ENCODE measurements around the gene TMC3. TPM values are rescaled to one million over a fixed set of nuclear protein-coding genes. Genes with fewer than 3 reads are reported as not detected.
"Not testable (repeated sequence)": the region's sequence is repeated elsewhere in the genome, so short reads cannot be mapped to it uniquely, and the experiment has no call there.

The TMC3 gene
- total RNA-seq, 1 donor from 2014 or later = not detected

DNA sequence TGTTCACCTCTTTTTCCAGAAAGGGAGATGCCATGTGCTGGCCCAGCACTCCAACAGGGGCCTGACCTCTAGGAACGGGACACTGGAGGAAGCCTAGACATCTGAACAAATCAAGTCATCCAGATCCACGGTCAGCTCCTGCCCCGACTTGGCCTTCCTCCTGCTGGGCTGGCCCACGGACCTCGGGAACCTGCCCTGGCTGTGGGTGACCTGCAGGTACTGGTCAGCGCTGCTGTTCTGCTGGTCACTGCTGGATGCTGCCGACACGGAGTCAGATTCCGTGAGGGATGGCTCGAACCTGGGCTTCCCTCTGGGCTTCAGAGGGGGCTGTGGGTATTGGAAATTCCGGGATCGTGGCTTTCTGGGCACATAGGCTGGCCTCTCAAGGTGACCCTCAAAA lies 41.7 kb downstream of the TMC3 start:
- H3K4me3 Mint-ChIP-seq = no peak overlapping the region
- no peak overlapping the region for H3K27ac Mint-ChIP-seq
- intact Hi-C loops (cut with micrococcal nuclease) = loop anchor here (10.0 kb wide), 1 partner anchor 168 kb away; no protein-coding TSS in a partner anchor
- DNase-seq = no peak
- peaks cover 12% of the 10 kb centered on the region for H3K4me1 Mint-ChIP-seq
- no peaks in the 10 kb centered on the region for H3K36me3 Mint-ChIP-seq (ENCODE audit: low read depth)
- no peaks in the 10 kb centered on the region for H3K9me3 Mint-ChIP-seq
- no peaks in the 10 kb centered on the region for H3K27me3 Mint-ChIP-seq

DNA sequence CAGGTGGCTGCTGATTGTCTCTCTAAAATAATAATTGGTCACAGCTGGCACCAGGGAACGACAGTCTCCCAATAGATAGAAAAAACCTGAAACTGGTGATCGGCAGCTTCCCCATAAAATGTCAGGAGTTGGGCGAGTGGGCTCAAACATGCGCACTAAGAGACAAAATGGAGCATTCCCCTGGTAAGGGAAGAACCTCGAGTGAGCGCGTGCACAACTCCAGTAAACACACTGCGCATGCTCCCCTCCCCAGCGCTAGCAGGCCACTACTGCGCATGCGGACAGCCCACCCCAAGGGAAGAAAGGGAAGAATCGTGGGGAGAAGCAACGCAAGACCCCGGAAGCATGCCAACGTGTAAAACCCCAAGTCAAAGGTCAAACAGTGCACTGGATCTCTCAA lies 42.4 kb downstream of the TMC3 start:
- intact Hi-C loops (cut with micrococcal nuclease) = loop anchor here (10.0 kb wide), 1 partner anchor 167 kb away; no protein-coding TSS in a partner anchor
- DNase-seq = no peak
- H3K36me3 Mint-ChIP-seq (ENCODE audit: low read depth) = no peaks in the 10 kb centered on the region

DNA sequence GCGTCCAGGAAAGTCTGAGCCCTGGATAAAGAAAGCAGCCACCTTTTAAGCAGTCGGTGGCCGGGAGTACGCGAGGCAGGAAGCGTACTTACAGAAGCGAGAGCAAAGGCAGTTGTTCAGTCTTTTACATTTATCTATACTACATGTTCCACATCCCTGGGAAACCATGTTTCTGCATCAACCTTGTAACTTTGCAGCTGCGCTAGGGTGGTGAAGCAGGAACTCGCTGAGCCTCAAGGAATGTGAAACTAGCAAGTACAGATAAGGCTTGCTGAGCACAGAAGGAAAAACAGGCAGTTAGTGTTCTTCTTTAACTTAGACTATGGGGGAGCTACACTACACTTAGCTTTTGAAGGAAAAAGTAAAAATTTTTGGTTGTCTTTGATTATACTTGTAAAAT lies 42.9 kb downstream of the TMC3 start:
- not testable (repeated sequence) for H3K27ac Mint-ChIP-seq; H3K4me1 Mint-ChIP-seq; H3K4me3 Mint-ChIP-seq; DNase-seq; H3K27me3 Mint-ChIP-seq; H3K9me3 Mint-ChIP-seq; H3K36me3 Mint-ChIP-seq (ENCODE audit: low read depth)
- intact Hi-C loops (cut with micrococcal nuclease) = loop anchor here (10.0 kb wide), 1 partner anchor 166 kb away; no protein-coding TSS in a partner anchor

More for the DNA sequence above, 42.4 kb downstream of the TMC3 start:
- Mint-ChIP-seq H3K27me3 (no peaks in the 10 kb centered on the region), H3K4me3 (no peak overlapping the region), H3K4me1 (peaks cover 10% of the 10 kb centered on the region), H3K27ac (no peak overlapping the region), H3K9me3 (no peaks in the 10 kb centered on the region)

DNA sequence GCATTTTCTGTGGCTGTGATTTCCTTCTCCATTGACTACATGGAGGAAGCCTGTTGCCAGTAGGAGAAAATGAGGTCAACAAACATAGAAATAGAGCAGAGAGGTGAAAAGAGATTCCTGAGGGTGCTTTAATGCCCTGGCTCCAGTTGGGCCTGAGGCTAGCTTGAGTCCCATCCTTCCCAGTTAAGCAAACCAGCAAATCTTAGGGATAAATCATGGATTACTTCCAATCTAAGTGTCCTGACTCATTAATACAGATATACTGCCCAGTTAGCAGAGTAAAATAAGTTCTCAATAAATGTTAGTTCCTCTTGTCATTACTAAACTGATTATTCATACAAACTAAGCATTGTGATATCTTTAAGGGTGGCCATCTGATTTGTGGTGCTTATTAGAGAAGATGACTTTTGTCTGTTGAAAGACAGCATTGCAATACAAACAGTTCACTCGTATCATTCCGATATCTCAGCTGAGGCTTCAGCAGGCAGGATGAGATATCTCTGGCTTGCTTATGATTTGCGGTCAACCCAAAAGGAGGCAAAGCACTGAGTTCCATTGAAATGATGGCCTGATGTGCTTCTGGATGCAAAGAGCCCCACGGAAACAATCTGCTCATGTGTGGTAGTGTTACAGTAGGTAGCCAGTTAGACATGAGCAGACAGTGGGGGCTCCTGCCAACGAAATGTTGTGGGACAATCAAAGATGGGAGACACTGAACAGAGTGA lies 43.5 kb downstream of the TMC3 start:
- intact Hi-C loops (cut with micrococcal nuclease) = loop anchor here (10.0 kb wide), 1 partner anchor 166 kb away; no protein-coding TSS in a partner anchor
- Mint-ChIP-seq H3K9me3 (no peaks in the 10 kb centered on the region), H3K4me3 (no peak overlapping the region), H3K36me3 (ENCODE audit: low read depth) (no peaks in the 10 kb centered on the region), H3K27me3 (no peaks in the 10 kb centered on the region), H3K4me1 (peaks cover 9% of the 10 kb centered on the region), H3K27ac (no peak overlapping the region)
- DNase-seq = no peak

DNA sequence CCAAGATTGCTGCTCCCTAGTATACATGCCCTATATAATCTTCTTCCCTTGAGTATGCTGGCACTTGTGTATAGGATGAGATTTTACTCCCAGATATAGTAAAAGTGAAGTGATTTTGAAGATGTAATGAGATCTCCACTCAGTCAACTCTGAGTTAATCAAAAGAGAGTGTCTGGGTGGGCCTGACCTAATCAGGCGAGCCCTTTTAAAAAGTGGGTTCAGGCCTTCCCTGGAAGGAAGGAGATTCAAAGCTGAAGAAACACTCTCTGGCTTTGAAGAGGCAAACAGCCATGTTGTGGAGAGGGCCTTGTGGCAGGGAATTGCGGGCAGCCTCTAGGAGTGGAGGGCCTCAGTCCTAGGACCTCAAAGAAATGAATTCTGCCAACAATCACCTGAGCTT lies 44.6 kb downstream of the TMC3 start:
- Mint-ChIP-seq H3K4me3 (no peak overlapping the region), H3K27ac (no peak overlapping the region)
- intact Hi-C loops (cut with micrococcal nuclease) = no loop called here

DNA sequence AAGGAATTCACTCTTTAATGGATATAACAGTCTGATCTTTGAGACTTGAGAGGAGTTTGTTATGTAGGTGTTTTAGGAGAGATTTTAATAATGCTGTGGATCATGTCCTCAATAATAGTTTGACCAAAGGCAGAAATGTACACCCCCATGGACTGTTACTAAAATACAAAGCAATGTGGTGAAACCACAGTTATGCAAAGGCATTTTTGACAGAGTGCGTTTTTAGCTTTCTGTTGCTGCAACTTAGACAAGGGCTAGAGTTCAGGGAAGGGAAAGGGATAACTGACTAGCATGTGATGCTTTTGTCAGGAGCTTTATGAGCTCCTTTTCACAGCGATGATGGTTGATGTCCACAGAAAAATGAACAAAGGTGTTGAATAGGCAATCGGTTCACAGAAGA lies 46.5 kb downstream of the TMC3 start:
- DNase-seq = no peak
- Mint-ChIP-seq H3K4me1 (peaks cover 23% of the 10 kb centered on the region), H3K9me3 (no peaks in the 10 kb centered on the region), H3K27me3 (no peaks in the 10 kb centered on the region), H3K27ac (no peak overlapping the region), H3K36me3 (ENCODE audit: low read depth) (no peaks in the 10 kb centered on the region), H3K4me3 (no peak overlapping the region)
- intact Hi-C loops (cut with micrococcal nuclease) = no loop called here

More for the DNA sequence above, 44.6 kb downstream of the TMC3 start:
- no peaks in the 10 kb centered on the region for H3K9me3 Mint-ChIP-seq
- no peaks in the 10 kb centered on the region for H3K36me3 Mint-ChIP-seq (ENCODE audit: low read depth)
- peaks cover 13% of the 10 kb centered on the region for H3K4me1 Mint-ChIP-seq
- H3K27me3 Mint-ChIP-seq = no peaks in the 10 kb centered on the region
- no peak for DNase-seq

DNA sequence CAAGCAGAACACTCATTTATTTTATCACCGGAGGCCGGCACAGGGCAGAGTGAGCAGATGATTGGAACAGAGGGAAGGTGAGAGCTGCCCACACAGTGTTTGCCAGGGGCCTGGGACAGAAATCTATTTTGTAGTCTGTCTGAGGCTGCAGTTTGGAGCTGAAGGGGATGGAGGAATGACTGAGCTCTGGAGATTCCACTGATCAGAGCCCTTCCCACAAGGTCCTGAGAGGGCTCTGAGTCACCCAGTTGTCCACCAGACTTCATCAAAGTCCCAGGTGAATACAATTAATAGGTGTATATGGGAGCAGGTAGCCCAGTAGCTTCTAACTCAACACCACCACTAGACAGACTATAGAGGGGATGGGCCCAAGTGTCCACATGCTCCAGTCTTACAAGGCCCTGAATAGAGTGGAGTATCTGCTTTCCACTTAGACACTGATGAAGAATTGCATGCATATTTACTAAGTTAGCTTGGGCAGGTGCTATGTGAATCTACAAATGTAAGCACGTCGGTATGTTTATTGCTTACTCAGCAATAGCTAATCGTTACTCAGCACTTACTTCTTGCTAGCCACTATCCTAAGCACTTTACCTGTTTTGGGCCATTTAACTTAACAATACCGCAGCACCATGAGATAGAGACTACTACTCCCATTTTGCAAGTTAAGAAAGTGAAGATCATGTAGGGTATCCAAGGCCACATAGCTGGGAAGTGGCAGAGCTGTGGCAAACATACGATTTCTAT lies 47.4 kb downstream of the TMC3 start:
- Mint-ChIP-seq H3K27me3 (no peaks in the 10 kb centered on the region), H3K9me3 (no peaks in the 10 kb centered on the region), H3K4me1 (peaks cover 27% of the 10 kb centered on the region), H3K36me3 (ENCODE audit: low read depth) (no peaks in the 10 kb centered on the region), H3K4me3 (no peak overlapping the region), H3K27ac (no peak overlapping the region)
- intact Hi-C loops (cut with micrococcal nuclease) = no loop called here
- no peak for DNase-seq

DNA sequence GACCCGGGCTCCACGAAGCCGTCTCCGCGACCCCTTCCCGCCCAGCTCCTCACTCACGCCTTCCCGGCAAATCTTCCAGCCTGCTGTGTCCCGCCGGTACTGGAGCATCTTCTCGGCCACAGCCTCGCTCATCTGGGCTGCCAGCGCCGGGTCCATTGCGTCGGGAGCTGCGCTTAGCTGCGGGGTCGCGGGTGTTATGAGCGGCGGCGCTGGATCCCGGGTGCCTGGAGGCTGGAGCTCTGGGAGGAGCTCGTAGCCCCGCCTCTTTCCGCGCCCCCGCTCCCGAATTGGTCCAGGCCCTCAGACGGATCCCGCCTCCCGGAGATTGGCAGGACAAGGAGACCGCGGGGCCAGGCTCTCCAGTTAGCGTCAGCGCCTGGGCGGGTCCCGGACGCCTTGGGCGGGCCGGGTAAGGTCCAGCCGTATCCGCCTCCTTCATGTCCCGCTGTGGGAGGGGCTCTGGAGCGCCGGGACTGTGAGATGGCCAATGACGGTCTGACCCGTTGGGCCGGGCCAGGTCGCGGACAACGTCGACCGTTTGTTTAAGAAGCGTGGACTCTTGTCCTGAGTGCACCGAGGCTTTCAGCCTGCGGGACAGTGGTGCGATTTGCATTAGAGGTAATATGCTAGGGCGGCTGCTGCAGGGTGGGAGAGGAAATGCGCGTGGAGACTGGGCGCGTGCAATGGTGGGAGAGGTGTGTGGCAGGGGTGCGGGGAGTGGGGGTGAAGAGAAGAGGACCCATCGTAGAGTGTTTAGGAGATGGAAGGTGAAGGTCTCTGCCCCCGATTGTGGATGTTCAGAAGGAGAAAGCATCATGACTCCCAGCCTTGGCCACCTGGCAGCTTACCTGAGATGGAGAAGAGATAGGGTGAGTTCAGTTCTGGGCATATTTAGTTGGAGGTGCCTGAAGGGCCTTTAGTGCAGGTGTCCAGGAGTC lies 49.8 kb downstream of the TMC3 start, which contains the start of gene STARD5:
Gene STARD5, minus strand, starts transcription at position 198 of the 938 bp plus-strand sequence. Its CDS starts 42 bp downstream, at position 156.
- H3K4me1 Mint-ChIP-seq = peaks cover 23% of the 10 kb centered on the region
- no peaks in the 10 kb centered on the region for H3K27me3 Mint-ChIP-seq
- peaks cover 4% of the 10 kb centered on the region for H3K36me3 Mint-ChIP-seq (ENCODE audit: low read depth)
- H3K27ac Mint-ChIP-seq = peak within 1 kb of the TSS; percentile 73
- peak; percentile 100 for DNase-seq
- intact Hi-C loops (cut with micrococcal nuclease) = loop anchor here (1.0 to 5.0 kb wide), 3 partner anchors 28 to 49 kb away; no protein-coding TSS in a partner anchor
- H3K4me3 Mint-ChIP-seq = peak within 1 kb of the TSS; percentile 91
- H3K9me3 Mint-ChIP-seq = no peaks in the 10 kb centered on the region

DNA sequence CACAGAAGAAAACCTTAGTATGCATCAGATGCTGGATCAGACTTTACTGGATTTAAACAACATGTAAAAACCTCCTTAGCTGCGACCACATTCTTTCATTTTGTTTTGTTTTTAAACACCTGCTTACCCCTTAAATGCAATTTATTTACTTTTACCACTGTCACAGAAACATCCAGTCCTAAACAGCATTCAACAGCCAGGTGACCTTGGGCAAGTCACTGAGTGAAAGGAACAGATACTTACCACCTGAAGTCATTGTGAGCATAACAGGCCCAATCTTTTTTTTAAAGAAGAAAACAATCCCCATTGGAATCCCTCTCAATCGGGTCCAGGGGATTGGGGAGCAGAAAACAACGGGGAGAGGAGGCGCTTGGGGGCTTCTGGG lies 50.5 kb downstream of the TMC3 start:
- intact Hi-C loops (cut with micrococcal nuclease) = loop anchor here (5.0 kb wide), 1 partner anchor 36 kb away; no protein-coding TSS in a partner anchor
- DNase-seq = no peak
- Mint-ChIP-seq H3K4me3 (peak overlapping the region; percentile 91), H3K27ac (peak overlapping the region; percentile 73), H3K4me1 (peaks cover 23% of the 10 kb centered on the region), H3K27me3 (no peaks in the 10 kb centered on the region), H3K36me3 (ENCODE audit: low read depth) (peaks cover 10% of the 10 kb centered on the region), H3K9me3 (no peaks in the 10 kb centered on the region)

DNA sequence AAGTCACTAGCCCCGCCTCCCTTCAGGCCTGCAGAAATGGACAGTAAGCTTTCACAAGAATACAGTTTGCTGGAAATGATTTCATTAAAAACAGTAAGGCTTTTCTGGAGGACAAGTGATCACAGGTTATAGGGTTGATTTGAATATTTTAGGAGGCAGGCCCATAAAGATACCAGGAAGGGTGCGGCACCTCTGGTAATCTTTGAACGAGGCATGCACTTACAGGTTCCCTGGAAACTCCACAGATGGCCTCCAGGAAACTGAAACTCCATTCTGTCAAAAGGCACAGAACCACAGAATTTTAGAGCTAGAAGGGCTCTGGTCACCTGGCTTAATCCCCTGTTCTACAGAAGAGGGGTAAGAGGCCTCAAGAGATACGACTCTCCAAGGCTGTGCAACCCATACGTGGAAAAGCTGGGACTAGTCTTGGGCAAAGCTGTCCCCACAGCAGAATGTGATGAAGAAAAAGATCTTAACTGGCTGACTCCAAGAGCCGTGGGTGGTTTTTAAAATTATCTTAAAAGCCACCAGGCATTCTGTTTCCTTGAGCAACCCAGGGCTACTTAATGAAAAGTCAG lies 51.2 kb downstream of the TMC3 start:
- no peaks in the 10 kb centered on the region for H3K27me3 Mint-ChIP-seq

DNA sequence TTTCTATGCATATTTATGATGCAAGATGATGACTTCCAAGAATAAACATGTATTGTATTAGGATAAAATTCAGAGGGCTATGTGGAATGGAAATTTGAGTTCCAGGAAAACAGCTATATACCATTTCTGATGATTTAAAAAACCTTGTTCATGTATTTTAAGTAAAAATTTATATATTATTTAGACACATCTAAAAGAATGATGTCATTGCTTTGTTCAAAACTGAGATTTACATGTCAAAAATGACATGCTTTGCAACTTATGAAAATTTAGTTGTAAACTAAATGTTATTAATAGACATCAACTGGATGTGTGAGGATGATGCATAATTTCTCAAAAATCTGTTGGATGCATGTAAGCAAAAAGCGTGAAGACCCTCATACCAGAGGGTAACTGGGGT lies 52.3 kb downstream of the TMC3 start:
- intact Hi-C loops (cut with micrococcal nuclease) = loop anchor here (5.0 kb wide), 1 partner anchor 34 kb away; no protein-coding TSS in a partner anchor
- DNase-seq = no peak
- Mint-ChIP-seq H3K9me3 (no peaks in the 10 kb centered on the region), H3K27ac (no peak overlapping the region), H3K27me3 (no peaks in the 10 kb centered on the region), H3K36me3 (ENCODE audit: low read depth) (peaks cover 18% of the 10 kb centered on the region), H3K4me1 (peaks cover 18% of the 10 kb centered on the region), H3K4me3 (no peak overlapping the region)

More for the DNA sequence above, 51.2 kb downstream of the TMC3 start:
- H3K36me3 Mint-ChIP-seq (ENCODE audit: low read depth) = peaks cover 16% of the 10 kb centered on the region
- H3K9me3 Mint-ChIP-seq = no peaks in the 10 kb centered on the region
- H3K4me3 Mint-ChIP-seq = peak overlapping the region; percentile 63
- DNase-seq = peak; percentile 62
- H3K4me1 Mint-ChIP-seq = peaks cover 23% of the 10 kb centered on the region
- intact Hi-C loops (cut with micrococcal nuclease) = loop anchor here (5.0 kb wide), 1 partner anchor 35 kb away; no protein-coding TSS in a partner anchor
- peak overlapping the region; percentile 27 for H3K27ac Mint-ChIP-seq

DNA sequence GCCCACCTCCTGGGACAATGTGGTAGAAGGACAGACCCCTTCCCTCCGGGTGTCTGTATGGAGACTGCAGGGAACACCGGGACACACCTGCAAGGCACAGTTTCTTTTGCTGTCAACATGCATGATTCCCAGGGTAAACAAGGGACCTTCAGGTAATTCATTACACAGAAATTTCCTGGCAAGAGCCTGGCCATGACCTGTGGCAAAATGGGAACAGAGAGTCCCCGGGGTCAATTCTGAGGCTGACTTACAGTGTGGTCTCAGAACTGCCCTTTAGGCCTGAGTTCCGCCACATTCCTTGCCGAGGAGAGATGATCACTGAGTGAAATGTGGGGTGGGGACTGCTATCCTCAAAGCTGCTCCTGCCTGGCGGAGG lies 56.4 kb downstream of the TMC3 start:
- Mint-ChIP-seq H3K27ac (no peak overlapping the region), H3K36me3 (ENCODE audit: low read depth) (peaks cover 44% of the 10 kb centered on the region), H3K27me3 (no peaks in the 10 kb centered on the region), H3K9me3 (no peaks in the 10 kb centered on the region), H3K4me1 (peaks cover 25% of the 10 kb centered on the region), H3K4me3 (no peak overlapping the region)
- no peak for DNase-seq
- intact Hi-C loops (cut with micrococcal nuclease) = no loop called here

DNA sequence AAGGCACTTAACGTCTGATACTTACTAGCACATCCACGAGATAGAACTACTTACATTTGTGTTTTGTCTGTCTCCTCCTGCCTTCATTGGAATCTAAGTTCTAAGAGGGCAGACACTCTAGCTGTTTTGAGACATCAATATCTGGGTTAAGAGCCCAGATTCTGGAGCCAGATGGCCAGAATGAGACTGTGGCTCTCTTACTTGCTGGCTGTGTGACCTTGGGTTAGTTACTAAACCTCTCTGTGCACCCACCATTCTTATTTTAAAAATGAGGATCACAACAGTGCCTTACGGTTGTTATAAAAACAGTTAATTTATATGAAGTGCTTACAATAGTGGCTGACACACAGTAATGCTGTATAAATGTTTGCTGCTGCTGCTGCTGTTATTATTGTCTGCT lies 57.7 kb downstream of the TMC3 start:
- Mint-ChIP-seq H3K27me3 (no peaks in the 10 kb centered on the region), H3K9me3 (no peaks in the 10 kb centered on the region), H3K27ac (peak overlapping the region; percentile 46), H3K4me1 (peaks cover 30% of the 10 kb centered on the region), H3K36me3 (ENCODE audit: low read depth) (peaks cover 57% of the 10 kb centered on the region), H3K4me3 (no peak overlapping the region)
- DNase-seq = no peak
- intact Hi-C loops (cut with micrococcal nuclease) = no loop called here

Measured in activated CD4-positive, alpha-beta T cell treated with anti-CD3 and anti-CD28 coated beads, Interleukin-2, amount 10 ng/mL, durations not matched to agents 24 days and 14 days (primary cell).